ENCODE results near the gene VPS41. TPM values are rescaled to one million over a fixed set of nuclear protein-coding genes. Genes with fewer than 3 reads are reported as not detected.

The VPS41 gene
- total RNA-seq, 6 experiments from 2014 or later, result 58.6 to 75.5 (median 64.4) TPM

DNA sequence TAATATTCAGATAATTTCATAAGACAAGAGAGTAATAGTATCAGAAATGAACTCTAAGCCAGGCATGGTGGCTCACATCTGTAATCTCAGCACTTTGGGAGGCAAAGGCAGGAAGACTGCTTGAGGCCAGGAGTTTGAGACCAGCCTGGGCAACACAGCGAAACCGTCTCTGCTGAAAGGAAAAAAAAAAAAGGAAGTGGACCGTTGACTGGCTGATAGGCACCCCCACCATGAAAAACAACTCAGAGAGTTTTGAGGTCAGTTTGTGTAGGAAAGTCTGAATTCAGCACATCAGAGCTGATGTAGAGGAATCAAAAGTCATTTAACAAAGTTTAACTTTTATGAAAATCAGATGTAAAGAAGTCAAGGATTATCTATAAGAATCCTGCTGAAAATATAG is 214.7 kb downstream of the VPS41 start:
- Mint-ChIP-seq H3K9me3 (no peaks in the 10 kb centered on the region), H3K36me3 (ENCODE audit: low read depth) (no peaks in the 10 kb centered on the region), H3K4me3 (no peak overlapping the region), H3K4me1 (ENCODE audit: low read depth) (peaks cover 2% of the 10 kb centered on the region; the same call in 1 of the 2 replicates), H3K27me3 (ENCODE audit: insufficient read depth) (no peaks in the 10 kb centered on the region), H3K27ac (no peak overlapping the region)
- TF ChIP-seq, protein P1, sequence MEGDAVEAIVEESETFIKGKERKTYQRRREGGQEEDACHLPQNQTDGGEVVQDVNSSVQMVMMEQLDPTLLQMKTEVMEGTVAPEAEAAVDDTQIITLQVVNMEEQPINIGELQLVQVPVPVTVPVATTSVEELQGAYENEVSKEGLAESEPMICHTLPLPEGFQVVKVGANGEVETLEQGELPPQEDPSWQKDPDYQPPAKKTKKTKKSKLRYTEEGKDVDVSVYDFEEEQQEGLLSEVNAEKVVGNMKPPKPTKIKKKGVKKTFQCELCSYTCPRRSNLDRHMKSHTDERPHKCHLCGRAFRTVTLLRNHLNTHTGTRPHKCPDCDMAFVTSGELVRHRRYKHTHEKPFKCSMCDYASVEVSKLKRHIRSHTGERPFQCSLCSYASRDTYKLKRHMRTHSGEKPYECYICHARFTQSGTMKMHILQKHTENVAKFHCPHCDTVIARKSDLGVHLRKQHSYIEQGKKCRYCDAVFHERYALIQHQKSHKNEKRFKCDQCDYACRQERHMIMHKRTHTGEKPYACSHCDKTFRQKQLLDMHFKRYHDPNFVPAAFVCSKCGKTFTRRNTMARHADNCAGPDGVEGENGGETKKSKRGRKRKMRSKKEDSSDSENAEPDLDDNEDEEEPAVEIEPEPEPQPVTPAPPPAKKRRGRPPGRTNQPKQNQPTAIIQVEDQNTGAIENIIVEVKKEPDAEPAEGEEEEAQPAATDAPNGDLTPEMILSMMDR (IDR thresholded peaks at IDR 0.05), result no peak
- no peak for DNase-seq

DNA sequence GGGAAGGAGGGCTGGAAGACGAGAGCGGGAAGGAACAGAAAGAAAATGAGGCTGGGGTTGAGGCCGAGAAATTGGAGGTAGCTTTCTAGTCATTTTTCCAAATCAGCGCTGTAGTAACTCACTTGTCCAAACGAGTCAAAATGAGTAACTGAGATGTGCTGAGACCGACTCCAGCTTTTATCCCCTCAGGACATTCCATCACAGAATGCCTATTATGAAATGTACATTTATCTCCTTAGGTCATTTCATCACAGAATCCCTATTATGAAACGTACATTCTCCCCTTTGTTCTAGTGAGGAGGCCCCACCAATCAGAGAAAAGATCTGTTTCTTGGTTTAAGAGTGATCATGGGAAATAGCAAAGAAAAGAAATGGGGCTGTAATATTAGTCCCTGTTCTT is 222.1 kb downstream of the VPS41 start:
- H3K4me1 Mint-ChIP-seq (ENCODE audit: low read depth), result no peaks in the 10 kb centered on the region
- no peaks in the 10 kb centered on the region for H3K9me3 Mint-ChIP-seq
- H3K4me3 Mint-ChIP-seq, result no peak overlapping the region
- DNase-seq, result no peak
- no peaks in the 10 kb centered on the region for H3K36me3 Mint-ChIP-seq (ENCODE audit: low read depth)
- TF ChIP-seq, protein P1 (IDR thresholded peaks at IDR 0.05), result no peak
- H3K27ac Mint-ChIP-seq, result no peak overlapping the region
- H3K27me3 Mint-ChIP-seq (ENCODE audit: insufficient read depth), result peaks cover 11% of the 10 kb centered on the region; the same call in 1 of the 2 replicates

DNA sequence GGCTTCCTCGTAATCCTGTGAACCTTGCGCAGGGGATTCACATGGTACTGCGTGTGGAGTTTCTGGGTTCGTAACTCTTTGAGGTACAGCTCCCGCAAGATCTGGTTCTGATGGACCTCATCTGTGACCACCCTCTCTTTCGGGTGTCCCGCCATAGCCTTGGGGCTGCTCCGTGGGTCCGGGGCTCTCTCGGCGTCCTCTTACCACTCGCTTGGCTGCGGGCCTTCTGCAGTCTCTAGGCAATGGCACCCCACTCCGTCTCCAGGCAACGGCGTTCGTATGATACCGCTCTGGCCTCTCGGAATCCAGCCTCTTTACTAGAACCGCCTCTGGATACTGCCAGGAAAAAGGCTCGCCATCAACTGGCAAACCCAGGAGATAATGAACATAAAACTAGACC is 223.1 kb downstream of the VPS41 start:
- Mint-ChIP-seq H3K36me3 (ENCODE audit: low read depth) (no peaks in the 10 kb centered on the region), H3K27me3 (ENCODE audit: insufficient read depth) (peaks cover 11% of the 10 kb centered on the region; the same call in 1 of the 2 replicates), H3K4me3 (no peak overlapping the region), H3K4me1 (ENCODE audit: low read depth) (no peaks in the 10 kb centered on the region), H3K9me3 (no peaks in the 10 kb centered on the region), H3K27ac (no peak overlapping the region)
- no peak for DNase-seq
- TF ChIP-seq, protein P1 (IDR thresholded peaks at IDR 0.05), result no peak

DNA sequence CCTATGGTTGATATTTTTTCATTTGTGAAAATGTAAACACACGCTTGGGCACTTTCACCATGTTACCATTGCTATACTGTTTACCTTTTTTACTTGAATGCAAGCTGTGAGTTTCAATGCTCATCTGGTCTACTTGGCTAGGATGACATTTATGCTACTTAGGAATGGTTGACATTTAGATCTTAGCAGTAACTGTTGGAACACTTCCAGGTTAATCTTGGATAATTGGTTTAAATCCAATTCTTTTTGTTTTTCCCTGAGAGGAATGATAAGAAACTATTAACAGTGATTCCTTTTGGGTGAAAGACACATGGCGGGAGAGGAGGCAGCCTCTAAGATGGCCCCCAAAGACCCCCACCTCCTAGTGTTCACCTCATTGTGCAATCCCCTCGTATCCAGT is 226.4 kb downstream of the VPS41 start:
- Mint-ChIP-seq H3K36me3 (ENCODE audit: low read depth) (no peaks in the 10 kb centered on the region), H3K4me3 (no peak overlapping the region), H3K9me3 (no peaks in the 10 kb centered on the region), H3K27me3 (ENCODE audit: insufficient read depth) (peaks cover 6% of the 10 kb centered on the region; the same call in 1 of the 2 replicates), H3K27ac (no peak overlapping the region), H3K4me1 (ENCODE audit: low read depth) (no peaks in the 10 kb centered on the region)
- DNase-seq, result no peak
- TF ChIP-seq, protein P1 (IDR thresholded peaks at IDR 0.05), result no peak

DNA sequence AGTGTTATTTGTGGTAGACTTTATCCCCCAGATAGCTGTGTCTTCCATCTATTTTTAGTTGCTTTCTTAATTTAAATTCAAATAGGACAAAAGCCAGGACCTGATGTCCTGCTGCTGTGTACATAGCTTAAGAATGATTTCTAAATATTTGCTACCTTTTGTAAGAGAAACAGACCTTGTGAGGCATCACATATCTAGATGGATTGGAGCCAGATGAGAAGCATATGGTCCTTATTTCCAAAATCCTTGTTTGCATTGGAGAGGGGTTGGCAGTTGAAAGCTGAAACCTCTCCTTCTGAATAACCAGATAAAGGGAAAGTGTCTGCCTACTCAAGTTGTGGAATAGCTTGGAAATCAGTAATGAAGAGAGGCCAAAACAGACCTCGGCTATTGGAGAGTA is 227.1 kb downstream of the VPS41 start:
- peaks cover 3% of the 10 kb centered on the region; the same call in 1 of the 2 replicates for H3K27me3 Mint-ChIP-seq (ENCODE audit: insufficient read depth)
- H3K36me3 Mint-ChIP-seq (ENCODE audit: low read depth), result no peaks in the 10 kb centered on the region
- no peak overlapping the region for H3K27ac Mint-ChIP-seq
- no peaks in the 10 kb centered on the region for H3K4me1 Mint-ChIP-seq (ENCODE audit: low read depth)
- TF ChIP-seq, protein P1 (IDR thresholded peaks at IDR 0.05), result no peak
- no peaks in the 10 kb centered on the region for H3K9me3 Mint-ChIP-seq
- H3K4me3 Mint-ChIP-seq, result no peak overlapping the region
- DNase-seq, result no peak

DNA sequence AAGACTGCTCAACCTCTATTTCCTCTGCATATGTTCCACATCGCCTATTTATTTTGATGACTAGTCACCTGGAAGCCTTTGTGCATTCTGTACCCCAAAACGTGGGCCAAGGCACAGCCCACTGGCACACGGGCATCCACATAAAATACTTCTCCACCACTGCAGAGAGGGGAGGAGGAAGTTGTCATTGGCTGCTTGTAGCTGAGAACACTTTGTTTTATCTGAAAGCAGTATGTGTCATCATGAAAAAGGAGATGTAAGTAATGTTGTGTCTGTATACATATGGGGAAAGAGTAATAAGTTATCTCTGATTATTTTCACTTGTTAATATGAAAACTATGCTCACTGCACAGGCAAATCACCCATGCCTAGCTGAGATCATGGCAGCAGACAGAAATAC is 229.6 kb downstream of the VPS41 start:
- Mint-ChIP-seq H3K4me1 (ENCODE audit: low read depth) (peaks cover 3% of the 10 kb centered on the region), H3K4me3 (no peak overlapping the region), H3K9me3 (no peaks in the 10 kb centered on the region), H3K36me3 (ENCODE audit: low read depth) (no peaks in the 10 kb centered on the region), H3K27me3 (ENCODE audit: insufficient read depth) (no peaks in the 10 kb centered on the region; the same call in 1 of the 2 replicates), H3K27ac (no peak overlapping the region)
- TF ChIP-seq, protein P1 (IDR thresholded peaks at IDR 0.05), result no peak
- no peak for DNase-seq
